Urinary bladder (tissue), 4 donors: ENCODE results near the gene EML6. TPM values are rescaled to one million over a fixed set of nuclear protein-coding genes. Genes with fewer than 3 reads are reported as not detected.
A peak's percentile ranks its signal among the peaks of the same experiment; 100 is the strongest.
"Not testable (repeated sequence)": the region's sequence is repeated elsewhere in the genome, so short reads cannot be mapped to it uniquely, and the experiment has no call there.

Source experiments
- DNase-seq: peaks from one replicate; pipeline ENCODE4 v3.0.0-alpha.2; 2015; ENCODE audit errors: extremely low spot score
- H3K27ac ChIP-seq: one replicate; pipeline ENCODE4 v1.5.1; 2013; ENCODE audit warnings: low read depth, mild to moderate bottlenecking, moderate library complexity
- H3K36me3 ChIP-seq: one replicate; pipeline ENCODE4 v1.6.1; 2013; ENCODE audit warnings: mild to moderate bottlenecking, moderate library complexity; ENCODE audit not compliant: insufficient read depth
- H3K4me1 ChIP-seq: one replicate; pipeline ENCODE4 v1.6.1; 2013; ENCODE audit warnings: mild to moderate bottlenecking, moderate library complexity; ENCODE audit not compliant: insufficient read depth
- H3K4me3 ChIP-seq: one replicate; pipeline ENCODE4 v1.5.1; 2013; ENCODE audit warnings: low read depth, low read length
- WGBS: extraction: QIAGEN DNeasy Blood & Tissue Kit; methylation state at CpG from one replicate; pipeline ENCODE4 v1.1.7; 2013; 5-methylcytosine and 5-hydroxymethylcytosine counted together
- polyA plus RNA-seq: library from polyadenylated mRNA; stranded (reverse); fragments of 200-250 nt; gene quantifications from one replicate; pipeline ENCODE4 v1.2.3, GENCODE V29; 2013
- total RNA-seq: library from RNA; depleted of rRNA; stranded (reverse); fragments of >200 nt; gene quantifications from one replicate; pipeline ENCODE4 v1.2.3, GENCODE V29; 2014
- donor health status: healthy with polysubstance abuse.
- donor health status: healthy.

Gene EML6
- total and polyA plus RNA-seq, 2 donors, result 1.4 to 3.9 TPM

DNA sequence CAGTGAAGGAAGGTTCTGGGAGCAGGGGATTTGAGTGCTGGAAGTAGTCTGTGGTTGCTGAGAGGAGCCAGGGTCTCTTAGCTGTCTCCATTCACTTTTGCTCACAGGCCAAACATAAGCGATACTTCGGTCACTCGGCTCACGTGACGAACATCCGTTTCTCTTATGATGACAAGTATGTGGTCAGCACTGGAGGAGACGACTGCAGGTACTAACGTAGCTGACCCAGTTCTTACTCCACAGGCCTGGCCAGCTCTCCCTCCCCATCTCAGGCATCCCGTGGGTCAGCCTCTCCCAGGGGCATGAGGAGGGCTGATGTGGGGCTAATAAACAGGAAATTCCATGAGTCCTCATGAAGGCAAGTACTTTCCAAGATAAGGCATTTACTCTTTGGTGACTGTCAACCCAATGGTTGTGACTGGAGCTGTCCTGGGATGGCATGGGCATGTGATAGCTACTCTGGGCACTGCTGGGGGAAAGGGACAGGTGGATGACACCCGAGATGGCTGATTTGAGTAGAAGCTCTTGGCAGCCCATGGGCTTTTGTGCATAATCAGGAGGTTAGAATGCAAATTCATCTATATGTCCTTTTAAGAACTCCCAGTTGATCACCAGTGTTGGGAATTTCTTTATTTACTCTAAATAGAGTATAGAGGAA is 245.2 kb downstream of the EML6 start:
- no peak overlapping the region for H3K4me3 ChIP-seq
- no peaks in the 10 kb centered on the region for H3K4me1 ChIP-seq
- no peaks in the 10 kb centered on the region for H3K36me3 ChIP-seq
- no peak for DNase-seq
- no peak overlapping the region for H3K27ac ChIP-seq
- WGBS, result 90% methylated on average over 10 of the region's 10 CpGs

DNA sequence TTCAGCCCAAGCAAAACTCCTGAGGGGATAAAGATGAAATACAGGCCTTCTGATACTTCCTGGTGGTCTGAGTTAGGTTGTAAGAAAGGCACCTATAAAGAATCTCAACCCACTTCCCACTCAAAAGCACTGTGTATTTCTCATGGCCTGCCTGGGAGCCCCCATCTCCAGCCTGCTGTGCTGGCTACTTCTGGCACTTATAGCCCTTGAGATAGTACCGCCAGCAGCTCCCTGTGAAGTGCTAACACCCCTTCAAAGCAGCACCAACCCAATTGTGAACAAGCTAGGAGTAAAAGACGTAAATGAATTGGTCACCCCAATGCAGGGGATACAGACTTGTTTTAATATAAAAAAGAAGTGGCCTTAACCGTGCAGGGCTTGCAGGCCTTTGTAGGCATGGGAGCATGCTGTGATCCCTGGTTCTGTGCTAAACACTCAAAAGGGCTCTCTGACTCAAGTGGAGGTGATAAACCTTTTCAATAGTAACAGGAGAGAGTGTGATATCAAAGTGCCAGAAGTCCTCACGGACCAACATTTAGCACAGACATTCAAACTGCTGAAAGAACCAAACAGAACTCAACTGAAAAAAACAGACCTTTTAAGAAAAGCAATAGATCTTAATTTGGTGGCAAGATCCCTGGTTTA is 246.0 kb downstream of the EML6 start:
- no peaks in the 10 kb centered on the region for H3K4me1 ChIP-seq
- no peak overlapping the region for H3K4me3 ChIP-seq
- no peaks in the 10 kb centered on the region for H3K36me3 ChIP-seq
- H3K27ac ChIP-seq, result no peak overlapping the region
- WGBS, result 92% methylated on average over 4 of the region's 4 CpGs
- no peak for DNase-seq

DNA sequence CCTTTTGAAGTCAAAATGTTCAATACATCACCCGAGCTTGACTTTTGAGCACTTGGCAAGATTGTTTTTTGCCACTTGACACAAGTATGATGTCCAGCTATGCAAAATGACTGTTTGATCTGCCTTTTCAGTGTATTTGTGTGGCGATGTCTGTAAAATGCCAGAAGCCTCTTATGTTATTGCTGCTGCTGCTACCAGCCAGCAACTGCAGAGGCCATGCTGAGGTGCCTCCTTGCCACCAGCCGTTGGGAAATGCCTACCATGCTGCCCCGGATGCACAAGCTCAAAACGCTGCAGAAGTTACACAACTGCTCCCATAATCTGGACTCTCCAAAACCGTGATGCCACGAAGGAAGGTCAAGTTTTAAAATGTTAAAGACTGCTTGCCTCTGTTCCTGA is 246.5 kb downstream of the EML6 start:
- Histone ChIP-seq H3K27ac (no peak overlapping the region), H3K36me3 (no peaks in the 10 kb centered on the region), H3K4me1 (no peaks in the 10 kb centered on the region), H3K4me3 (no peak overlapping the region)
- 88% methylated on average over 7 of the region's 7 CpGs for WGBS
- no peak for DNase-seq

DNA sequence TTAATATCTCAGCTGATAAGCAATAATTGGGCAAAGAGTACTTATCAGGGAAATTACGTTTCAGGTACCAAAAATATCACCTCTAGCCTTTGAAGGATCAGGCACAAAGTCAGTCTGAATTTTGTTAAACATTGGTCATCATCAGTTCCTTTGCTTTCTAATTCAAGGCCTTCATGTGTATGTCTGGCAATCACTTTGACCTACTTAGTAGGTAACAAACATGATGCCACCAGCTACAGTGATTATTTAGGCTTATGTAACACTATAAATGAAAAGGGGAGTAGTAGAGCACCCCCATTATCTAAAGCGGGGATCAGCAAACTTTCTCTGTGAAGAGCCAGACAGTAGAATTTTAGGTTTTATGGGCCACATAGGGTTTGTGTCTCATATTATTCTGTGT is 251.7 kb downstream of the EML6 start:
- no peaks in the 10 kb centered on the region for H3K36me3 ChIP-seq
- H3K27ac ChIP-seq, result no peak overlapping the region
- 83% methylated on average over 2 of the region's 2 CpGs for WGBS
- H3K4me3 ChIP-seq, result no peak overlapping the region
- DNase-seq, result no peak
- no peaks in the 10 kb centered on the region for H3K4me1 ChIP-seq

DNA sequence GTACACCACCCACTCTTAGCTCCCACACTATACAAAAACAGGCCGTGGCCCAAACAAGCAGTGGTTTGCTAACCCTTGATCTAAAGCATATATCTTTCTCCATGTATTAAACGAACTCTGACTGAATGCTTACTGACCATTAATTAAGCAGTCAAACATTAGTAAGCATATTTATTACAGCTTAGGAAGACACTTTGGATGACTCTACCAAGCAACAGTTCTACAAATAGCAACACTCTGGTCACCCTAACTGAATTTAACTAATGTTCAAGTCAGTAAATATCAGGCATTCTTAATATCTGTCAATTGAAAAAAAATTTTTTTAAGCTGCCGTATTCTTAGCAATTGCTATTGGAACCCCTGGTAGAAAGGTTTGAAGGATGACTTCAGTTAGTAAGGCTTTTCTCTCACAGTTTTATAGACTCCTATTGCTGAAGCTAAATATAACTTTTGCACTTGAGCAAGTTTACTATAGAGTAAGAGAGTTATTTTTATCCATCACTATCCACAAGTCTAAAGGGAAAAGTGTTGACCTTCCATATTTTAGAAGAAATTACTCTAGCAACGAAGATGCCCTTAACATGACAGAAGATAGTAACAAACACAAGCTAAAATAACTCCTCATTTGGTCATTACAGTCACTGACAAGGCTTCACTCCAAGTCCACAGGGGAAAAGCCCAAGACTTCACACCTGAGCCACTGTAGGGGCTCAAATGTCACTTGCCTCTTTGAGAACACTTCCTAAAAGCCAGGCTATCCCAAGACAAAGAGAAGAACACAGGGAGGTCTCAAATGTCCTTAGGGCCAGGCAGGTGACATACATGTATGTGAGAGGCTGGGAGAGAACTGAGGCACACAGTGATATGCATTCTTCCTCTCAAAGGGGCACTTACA is 252.4 kb downstream of the EML6 start:
- WGBS, result 61% methylated on average over 4 of the region's 4 CpGs
- H3K36me3 ChIP-seq, result no peaks in the 10 kb centered on the region
- H3K4me1 ChIP-seq, result no peaks in the 10 kb centered on the region
- no peak for DNase-seq
- no peak overlapping the region for H3K27ac ChIP-seq
- H3K4me3 ChIP-seq, result no peak overlapping the region

DNA sequence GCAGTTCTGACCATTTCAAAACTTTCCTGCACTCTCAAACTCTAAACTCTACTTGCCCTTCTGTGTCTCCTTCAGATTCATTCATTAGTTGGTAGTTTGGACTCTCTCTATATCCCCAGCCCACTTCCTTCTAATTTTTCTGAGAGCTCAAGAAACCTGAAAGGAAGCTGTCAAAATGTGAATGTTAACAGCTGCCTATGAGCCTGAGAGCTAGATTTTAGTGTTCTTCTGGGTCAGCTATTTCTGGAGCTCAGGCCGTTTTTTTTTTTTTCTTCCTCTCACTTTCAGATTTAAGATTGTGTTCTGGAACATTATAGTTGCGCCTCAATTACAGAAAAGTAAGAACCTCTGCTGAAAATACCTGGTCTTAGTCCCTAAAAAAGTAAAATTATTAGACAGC is 253.7 kb downstream of the EML6 start:
- H3K36me3 ChIP-seq, result no peaks in the 10 kb centered on the region
- WGBS, result 36% methylated on average over 2 of the region's 2 CpGs
- H3K27ac ChIP-seq, result no peak overlapping the region
- no peak for DNase-seq
- no peaks in the 10 kb centered on the region for H3K4me1 ChIP-seq
- H3K4me3 ChIP-seq, result no peak overlapping the region

DNA sequence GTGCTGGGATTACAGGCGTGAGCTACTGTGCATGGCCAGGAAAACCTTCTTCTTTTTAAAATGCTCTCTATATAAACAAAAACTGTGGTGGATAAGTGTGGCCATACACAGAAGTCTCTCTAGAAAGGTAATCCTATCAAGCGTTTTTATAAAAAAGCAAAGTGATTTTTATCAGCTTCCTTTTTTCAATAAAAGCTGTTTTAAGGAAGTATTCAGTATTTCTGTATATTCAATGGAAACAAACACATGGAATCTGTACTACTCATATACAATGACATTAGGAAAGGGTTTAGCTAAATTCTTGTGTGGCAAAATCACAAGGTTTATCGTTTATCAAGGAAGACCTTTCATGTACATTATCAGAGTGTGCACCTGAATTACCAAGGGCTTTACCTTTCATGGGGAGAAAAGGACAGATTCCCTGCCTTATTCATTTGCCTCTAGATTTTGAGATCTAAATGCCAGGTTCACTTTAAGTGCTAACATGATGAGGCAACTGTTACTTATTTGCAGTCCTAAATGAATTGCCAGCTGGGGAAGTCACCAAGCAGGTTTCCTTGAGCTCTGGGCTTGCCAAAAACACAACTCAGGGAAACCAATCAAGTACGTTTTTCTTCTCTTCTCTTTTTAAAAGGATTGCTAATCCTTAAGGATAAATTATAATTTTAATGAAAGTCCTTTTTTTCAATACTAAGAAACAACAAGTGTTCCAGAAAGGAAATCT is 256.0 kb downstream of the EML6 start:
- no peaks in the 10 kb centered on the region for H3K36me3 ChIP-seq
- H3K4me1 ChIP-seq, result no peaks in the 10 kb centered on the region
- no peak overlapping the region for H3K27ac ChIP-seq
- peak; percentile 62 for DNase-seq
- 47% methylated on average over 4 of the region's 4 CpGs for WGBS
- H3K4me3 ChIP-seq, result no peak overlapping the region

DNA sequence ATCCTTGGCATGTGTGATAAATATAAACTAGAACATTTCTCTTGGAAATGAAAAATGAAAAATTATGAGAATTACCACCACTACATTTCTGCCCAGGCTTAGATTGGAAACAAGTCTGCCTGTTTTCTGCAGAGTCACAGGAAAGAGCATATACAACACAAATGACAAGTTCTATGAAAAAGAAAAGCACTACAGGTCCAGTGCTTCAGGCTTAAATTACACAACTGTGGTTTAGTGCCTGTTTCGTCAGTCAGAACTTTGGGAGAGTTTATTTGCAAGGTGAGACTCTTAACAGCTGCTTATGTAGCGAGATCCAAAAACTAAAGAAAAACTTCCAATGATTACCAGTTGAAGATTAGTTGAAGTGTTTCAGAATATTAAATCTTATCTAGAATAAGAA is 257.9 kb downstream of the EML6 start:
- no peaks in the 10 kb centered on the region for H3K36me3 ChIP-seq
- 82% methylated on average over 2 of the region's 2 CpGs for WGBS
- peak overlapping the region; percentile 23 for H3K27ac ChIP-seq
- H3K4me3 ChIP-seq, result no peak overlapping the region
- H3K4me1 ChIP-seq, result peaks cover 4% of the 10 kb centered on the region
- no peak for DNase-seq

DNA sequence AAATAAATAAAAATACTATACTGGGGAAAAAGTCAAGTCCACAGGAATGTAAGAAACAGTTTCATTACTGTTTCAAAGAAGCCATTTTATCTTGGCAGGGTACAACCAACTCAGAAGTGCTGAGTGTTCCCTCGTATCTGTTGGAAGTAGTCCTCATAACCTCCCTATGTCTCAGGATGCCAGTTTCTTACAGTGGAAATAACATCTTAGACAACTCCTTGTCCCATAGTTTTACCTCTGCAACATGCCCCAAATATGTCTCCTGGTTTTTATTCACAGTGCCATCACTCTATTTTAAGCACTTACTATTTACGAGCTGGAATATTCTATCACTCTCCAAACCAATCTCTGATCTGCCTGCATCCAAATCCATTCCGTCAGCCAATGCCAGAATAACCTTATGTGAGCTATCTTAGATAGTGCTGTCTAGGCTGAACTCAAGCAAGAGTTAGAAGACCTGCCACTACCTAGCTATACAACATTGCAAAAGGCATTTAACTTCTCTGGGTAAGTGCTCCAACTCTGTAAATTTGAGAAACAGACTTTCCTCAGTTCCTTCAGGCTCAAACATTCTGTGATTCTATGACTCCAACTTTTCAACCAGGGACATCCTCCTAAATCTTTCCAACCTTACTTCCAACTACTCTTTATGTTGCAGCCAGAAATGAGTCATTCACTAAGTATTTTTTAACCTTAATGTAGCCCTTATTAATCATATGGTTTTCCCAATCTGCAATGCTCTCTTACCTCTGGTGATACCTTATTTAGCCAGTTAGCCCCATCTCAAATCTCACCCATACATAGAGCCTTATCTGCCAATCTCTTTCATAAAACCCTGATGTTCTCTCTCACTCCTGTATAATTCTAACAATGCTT is 260.1 kb downstream of the EML6 start:
- DNase-seq, result no peak
- Histone ChIP-seq H3K4me1 (peaks cover 4% of the 10 kb centered on the region), H3K36me3 (no peaks in the 10 kb centered on the region), H3K27ac (peak overlapping the region; percentile 50), H3K4me3 (no peak overlapping the region)
- 25% methylated on average over 3 of the region's 3 CpGs for WGBS

DNA sequence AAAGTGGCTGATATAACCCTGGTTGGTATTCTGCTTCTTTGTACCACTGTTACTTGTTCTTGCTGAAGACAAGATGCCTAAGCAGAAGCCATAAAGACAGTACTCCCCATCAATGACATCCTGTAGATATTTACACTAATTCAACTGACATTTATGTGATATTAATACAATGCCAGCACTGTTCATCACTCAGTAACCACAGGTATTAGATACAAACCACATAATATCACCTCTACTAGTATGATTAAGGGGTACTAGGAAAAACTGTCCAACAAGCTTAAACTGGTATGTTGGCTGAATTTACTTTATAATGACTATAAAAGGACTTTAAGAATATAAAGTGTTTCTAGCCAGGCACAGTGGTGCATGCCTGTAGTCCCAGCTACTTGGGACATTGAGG is 261.0 kb downstream of the EML6 start:
- Histone ChIP-seq H3K4me3 (no peak overlapping the region), H3K36me3 (no peaks in the 10 kb centered on the region), H3K27ac (no peak overlapping the region), H3K4me1 (peaks cover 5% of the 10 kb centered on the region)
- DNase-seq, result no peak

DNA sequence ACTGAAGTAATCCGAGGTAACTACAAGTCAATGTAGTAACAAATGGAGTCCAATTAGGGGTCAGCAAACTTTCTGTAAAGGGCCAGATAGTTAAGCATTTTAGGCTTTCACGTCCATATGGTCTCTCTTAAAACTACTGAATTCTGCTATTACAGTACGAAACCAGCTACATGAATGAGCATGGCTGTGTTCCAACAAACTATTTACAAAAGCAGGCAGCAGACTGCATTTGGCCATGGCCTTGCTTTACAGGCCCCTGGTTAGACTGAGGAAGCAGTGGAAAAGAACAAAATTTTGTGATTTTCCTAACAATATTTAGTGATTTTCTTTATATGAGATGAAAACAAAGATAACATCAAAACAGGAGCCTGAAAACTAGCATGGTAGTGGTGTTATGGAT is 262.8 kb downstream of the EML6 start:
- no peak overlapping the region for H3K27ac ChIP-seq
- no peaks in the 10 kb centered on the region for H3K36me3 ChIP-seq
- H3K4me3 ChIP-seq, result no peak overlapping the region
- no peak for DNase-seq
- 34% methylated on average over 3 of the region's 3 CpGs for WGBS
- peaks cover 5% of the 10 kb centered on the region for H3K4me1 ChIP-seq

DNA sequence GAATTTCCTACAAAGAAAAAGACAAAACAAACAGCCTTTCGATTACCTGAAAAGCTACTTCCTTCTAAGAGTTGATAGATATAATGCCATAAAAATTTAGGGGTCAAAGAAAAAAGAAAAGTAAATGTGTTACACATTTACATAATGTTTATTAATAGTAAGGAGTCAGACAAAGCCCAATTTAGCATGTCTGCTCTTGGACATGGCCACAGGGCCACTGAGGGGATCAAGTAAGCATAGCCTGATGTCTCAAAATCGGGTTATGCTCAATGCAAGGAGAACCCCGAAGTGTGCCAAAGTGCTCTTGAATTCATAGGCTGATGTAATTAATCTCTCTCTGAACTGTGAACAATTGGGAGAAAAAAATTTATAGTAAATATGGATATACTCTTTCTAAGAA is 265.1 kb downstream of the EML6 start:
- WGBS, result 80% methylated on average over 3 of the region's 3 CpGs
- no peak for DNase-seq
- Histone ChIP-seq H3K27ac (no peak overlapping the region), H3K4me1 (peaks cover 5% of the 10 kb centered on the region), H3K36me3 (no peaks in the 10 kb centered on the region), H3K4me3 (no peak overlapping the region)

DNA sequence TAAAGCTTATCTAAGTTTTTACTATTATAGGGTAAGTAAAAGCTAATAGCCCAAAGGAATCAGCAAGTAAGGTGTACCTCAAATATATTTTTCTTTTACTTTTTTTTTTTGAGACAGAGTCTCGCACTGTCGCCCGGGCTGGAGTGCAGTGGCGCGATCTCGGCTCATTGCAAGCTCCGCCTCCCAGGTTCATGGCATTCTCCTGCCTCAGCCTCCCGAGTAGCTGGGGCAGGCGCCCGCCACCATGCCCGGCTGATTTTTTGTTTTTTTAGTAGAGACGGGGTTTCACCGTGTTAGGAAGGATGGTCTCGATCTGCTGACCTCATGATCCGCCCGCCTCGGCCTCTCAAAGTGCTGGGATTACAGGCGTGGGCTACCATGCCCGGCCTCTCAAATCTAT is 267.2 kb downstream of the EML6 start:
- 97% methylated on average over 19 of the region's 19 CpGs for WGBS
- not testable (repeated sequence) for H3K27ac ChIP-seq, H3K4me1 ChIP-seq, H3K4me3 ChIP-seq, H3K36me3 ChIP-seq, DNase-seq
